Measurements from ENCODE around the gene KLF13. TPM values are rescaled to one million over a fixed set of nuclear protein-coding genes. Genes with fewer than 3 reads are reported as not detected.

Gene KLF13
- total RNA-seq, 1 donor, result 13.8 TPM

- TF ChIP-seq CTCF (IDR thresholded peaks at IDR 0.05; ENCODE audit: insufficient read depth, low read depth, low read length), result no peak
- no peak for DNase-seq (ENCODE audit: low read depth)
- no peak overlapping the region for H3K4me3 ChIP-seq (ENCODE audit: low read depth, low read length)
Observed at GRCh38 chr15:31316135-31316795, 10.4 kb upstream of the KLF13 start.

- H3K4me3 ChIP-seq (ENCODE audit: low read depth, low read length), result no peak overlapping the region
- DNase-seq (ENCODE audit: low read depth), result no peak
- no peak for TF ChIP-seq CTCF (IDR thresholded peaks at IDR 0.05; ENCODE audit: insufficient read depth, low read depth, low read length)
Observed at GRCh38 chr15:31317017-31317416, 9.6 kb upstream of the KLF13 start.

GRCh38 chr15:31317421-31318327 is 9.0 kb upstream of the KLF13 start:
- H3K4me3 ChIP-seq (ENCODE audit: low read depth, low read length), result no peak overlapping the region
- DNase-seq (ENCODE audit: low read depth), result no peak
- no peak for TF ChIP-seq CTCF (IDR thresholded peaks at IDR 0.05; ENCODE audit: insufficient read depth, low read depth, low read length)

- TF ChIP-seq CTCF (IDR thresholded peaks at IDR 0.05; ENCODE audit: insufficient read depth, low read depth, low read length), result no peak
- H3K4me3 ChIP-seq (ENCODE audit: low read depth, low read length), result no peak overlapping the region
- no peak for DNase-seq (ENCODE audit: low read depth)
Observed at GRCh38 chr15:31318429-31318828, 8.2 kb upstream of the KLF13 start.

GRCh38 chr15:31320022-31320421 is 6.6 kb upstream of the KLF13 start:
- no peak overlapping the region for H3K4me3 ChIP-seq (ENCODE audit: low read depth, low read length)
- TF ChIP-seq CTCF (IDR thresholded peaks at IDR 0.05; ENCODE audit: insufficient read depth, low read depth, low read length), result no peak
- DNase-seq (ENCODE audit: low read depth), result no peak

GRCh38 chr15:31321418-31321817 is 5.2 kb upstream of the KLF13 start:
- DNase-seq (ENCODE audit: low read depth), result no peak
- no peak overlapping the region for H3K4me3 ChIP-seq (ENCODE audit: low read depth, low read length)
- TF ChIP-seq CTCF (IDR thresholded peaks at IDR 0.05; ENCODE audit: insufficient read depth, low read depth, low read length), result no peak
